Measurements from ENCODE around the gene PXDN.

DNA sequence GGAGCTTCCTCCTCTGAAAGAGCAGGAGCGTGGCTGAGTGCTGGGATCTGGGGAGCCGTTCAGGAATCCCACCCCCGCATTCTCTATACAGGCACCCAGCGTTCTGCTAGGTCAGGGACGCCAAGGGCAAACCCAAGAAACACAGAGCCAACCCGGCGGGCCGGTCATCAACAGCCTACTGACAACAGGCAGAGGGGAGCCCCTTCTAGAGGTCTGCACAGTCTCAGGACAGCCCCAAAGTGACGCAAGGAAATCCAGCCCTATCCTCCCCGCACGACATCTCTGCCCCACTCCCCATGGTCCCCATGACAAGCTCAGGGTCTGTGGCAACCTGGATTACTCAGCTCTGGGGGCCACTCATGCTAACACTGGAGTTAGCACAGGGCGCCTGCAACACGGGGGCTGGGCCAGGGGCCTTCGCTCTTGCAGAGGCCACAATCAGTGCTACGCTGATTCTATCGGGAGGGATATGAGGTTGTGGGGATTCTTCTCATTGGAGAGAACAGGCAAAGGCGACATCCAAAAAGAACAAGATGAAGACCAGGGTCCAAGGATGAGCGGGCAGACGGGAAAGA lies 81.6 kb downstream of the PXDN start:
- TF ChIP-seq FOXA1 (IDR thresholded peaks at IDR 0.05; ENCODE audit: borderline replicate concordance), result no peak
- no peak for TF ChIP-seq YBX1 (IDR thresholded peaks at IDR 0.05)
- no peak for TF ChIP-seq MTA3 (IDR thresholded peaks at IDR 0.05; ENCODE audit: borderline replicate concordance)
- TF ChIP-seq POLR2A (conservative IDR thresholded peaks at IDR 0.05), result no peak
- TF ChIP-seq, protein P1, sequence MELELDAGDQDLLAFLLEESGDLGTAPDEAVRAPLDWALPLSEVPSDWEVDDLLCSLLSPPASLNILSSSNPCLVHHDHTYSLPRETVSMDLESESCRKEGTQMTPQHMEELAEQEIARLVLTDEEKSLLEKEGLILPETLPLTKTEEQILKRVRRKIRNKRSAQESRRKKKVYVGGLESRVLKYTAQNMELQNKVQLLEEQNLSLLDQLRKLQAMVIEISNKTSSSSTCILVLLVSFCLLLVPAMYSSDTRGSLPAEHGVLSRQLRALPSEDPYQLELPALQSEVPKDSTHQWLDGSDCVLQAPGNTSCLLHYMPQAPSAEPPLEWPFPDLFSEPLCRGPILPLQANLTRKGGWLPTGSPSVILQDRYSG (tag; conservative IDR thresholded peaks at IDR 0.05; ENCODE audit: low read depth), result no peak

Data from K562 (cell line).